ENCODE measurements around the gene SMIM29. TPM values are rescaled to one million over a fixed set of nuclear protein-coding genes. Genes with fewer than 3 reads are reported as not detected.
A peak's percentile ranks its signal among the peaks of the same experiment; 100 is the strongest.
"Not testable (repeated sequence)": the region's sequence is repeated elsewhere in the genome, so short reads cannot be mapped to it uniquely, and the experiment has no call there.

The SMIM29 gene
- total RNA-seq, 1 donor = 35.5 TPM

- not testable (repeated sequence) for DNase-seq (ENCODE audit: low read depth in 2 of 3, low spot score in 2 of 3)
Observed at GRCh38 chr6:34269658-34270341, 21.0 kb upstream of the SMIM29 start.

- not testable (repeated sequence) for DNase-seq (ENCODE audit: low read depth in 2 of 3, low spot score in 2 of 3)
Observed at GRCh38 chr6:34269132-34269531, 20.3 kb upstream of the SMIM29 start.

GRCh38 chr6:34267746-34268145 lies 18.9 kb upstream of the SMIM29 start:
- DNase-seq (ENCODE audit: low read depth in 2 of 3, low spot score in 2 of 3) = no peak

- DNase-seq (ENCODE audit: low read depth in 2 of 3, low spot score in 2 of 3) = not testable (repeated sequence)
Observed at GRCh38 chr6:34263484-34263883, 14.7 kb upstream of the SMIM29 start.

- no peak for DNase-seq (ENCODE audit: low read depth in 2 of 3, low spot score in 2 of 3)
Observed at GRCh38 chr6:34260576-34261267, 11.9 kb upstream of the SMIM29 start.

GRCh38 chr6:34259529-34260069 lies 10.8 kb upstream of the SMIM29 start:
- DNase-seq (ENCODE audit: low read depth in 2 of 3, low spot score in 2 of 3) = no peak

GRCh38 chr6:34252395-34252794 lies 3.6 kb upstream of the SMIM29 start:
- not testable (repeated sequence) for DNase-seq (ENCODE audit: low read depth in 2 of 3, low spot score in 2 of 3)

- DNase-seq (ENCODE audit: low read depth in 2 of 3, low spot score in 2 of 3) = no peak
Observed at GRCh38 chr6:34249469-34250261, 859 bp upstream of the SMIM29 start.

- peak in 1 of 3 donors; percentile 50 for DNase-seq (ENCODE audit: low read depth in 2 of 3, low spot score in 2 of 3)
Observed at GRCh38 chr6:34248198-34248726, 544 bp downstream of the SMIM29 start.

GRCh38 chr6:34247481-34248197 lies 1.2 kb downstream of the SMIM29 start:
- no peak for DNase-seq (ENCODE audit: low read depth in 2 of 3, low spot score in 2 of 3)

GRCh38 chr6:34246563-34247391 lies 2.0 kb downstream of the SMIM29 start:
- peak in 2 of 3 donors; percentile 64 to 73 for DNase-seq (ENCODE audit: low read depth in 2 of 3, low spot score in 2 of 3)

- no peak for DNase-seq (ENCODE audit: low read depth in 2 of 3, low spot score in 2 of 3)
Observed at GRCh38 chr6:34246249-34246562, 2.6 kb downstream of the SMIM29 start.

- not testable (repeated sequence) for DNase-seq (ENCODE audit: low read depth in 2 of 3, low spot score in 2 of 3)
Observed at GRCh38 chr6:34245761-34246140, 3.1 kb downstream of the SMIM29 start.

- DNase-seq (ENCODE audit: low read depth in 2 of 3, low spot score in 2 of 3) = not testable (repeated sequence)
Observed at GRCh38 chr6:34245032-34245760, 3.6 kb downstream of the SMIM29 start.

- peak in 2 of 3 donors; percentile 77 to 86 for DNase-seq (ENCODE audit: low read depth in 2 of 3, low spot score in 2 of 3)
Observed at GRCh38 chr6:34243901-34244884, 4.6 kb downstream of the SMIM29 start.

- DNase-seq (ENCODE audit: low read depth in 2 of 3, low spot score in 2 of 3) = peak in 1 of 3 donors; percentile 56
Observed at GRCh38 chr6:34243131-34243771, 5.6 kb downstream of the SMIM29 start.
